ENCODE data around the gene LRRD1. TPM values are rescaled to one million over a fixed set of nuclear protein-coding genes. Genes with fewer than 3 reads are reported as not detected.

Gene LRRD1
- total and polyA plus RNA-seq, 10 of the 15 experiments (the other 5 are each of a cell fraction or from before 2014, with no cell fraction given): 0.04 to 0.06 TPM; not detected in 8

DNA sequence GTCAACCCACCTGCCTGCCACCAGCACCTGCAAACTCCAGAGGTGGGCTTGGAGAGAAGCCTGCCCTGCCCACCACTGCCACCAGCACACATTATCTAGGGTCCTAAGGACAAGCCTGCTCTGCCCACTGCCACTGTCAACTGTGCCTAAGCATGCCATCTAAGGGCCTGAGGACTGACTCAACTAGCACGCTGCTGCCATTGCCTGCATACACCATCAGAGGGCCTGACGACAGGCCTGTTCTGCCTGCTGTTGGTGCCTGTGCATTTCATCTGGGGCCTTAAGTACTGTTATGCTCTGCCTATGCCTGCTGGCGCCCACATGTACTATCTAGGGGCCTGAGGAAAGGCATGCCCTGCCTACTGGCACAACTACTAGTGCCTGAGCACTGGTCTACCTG is 27.0 kb upstream of the LRRD1 start (continued):
- TF ChIP-seq, protein P1, sequence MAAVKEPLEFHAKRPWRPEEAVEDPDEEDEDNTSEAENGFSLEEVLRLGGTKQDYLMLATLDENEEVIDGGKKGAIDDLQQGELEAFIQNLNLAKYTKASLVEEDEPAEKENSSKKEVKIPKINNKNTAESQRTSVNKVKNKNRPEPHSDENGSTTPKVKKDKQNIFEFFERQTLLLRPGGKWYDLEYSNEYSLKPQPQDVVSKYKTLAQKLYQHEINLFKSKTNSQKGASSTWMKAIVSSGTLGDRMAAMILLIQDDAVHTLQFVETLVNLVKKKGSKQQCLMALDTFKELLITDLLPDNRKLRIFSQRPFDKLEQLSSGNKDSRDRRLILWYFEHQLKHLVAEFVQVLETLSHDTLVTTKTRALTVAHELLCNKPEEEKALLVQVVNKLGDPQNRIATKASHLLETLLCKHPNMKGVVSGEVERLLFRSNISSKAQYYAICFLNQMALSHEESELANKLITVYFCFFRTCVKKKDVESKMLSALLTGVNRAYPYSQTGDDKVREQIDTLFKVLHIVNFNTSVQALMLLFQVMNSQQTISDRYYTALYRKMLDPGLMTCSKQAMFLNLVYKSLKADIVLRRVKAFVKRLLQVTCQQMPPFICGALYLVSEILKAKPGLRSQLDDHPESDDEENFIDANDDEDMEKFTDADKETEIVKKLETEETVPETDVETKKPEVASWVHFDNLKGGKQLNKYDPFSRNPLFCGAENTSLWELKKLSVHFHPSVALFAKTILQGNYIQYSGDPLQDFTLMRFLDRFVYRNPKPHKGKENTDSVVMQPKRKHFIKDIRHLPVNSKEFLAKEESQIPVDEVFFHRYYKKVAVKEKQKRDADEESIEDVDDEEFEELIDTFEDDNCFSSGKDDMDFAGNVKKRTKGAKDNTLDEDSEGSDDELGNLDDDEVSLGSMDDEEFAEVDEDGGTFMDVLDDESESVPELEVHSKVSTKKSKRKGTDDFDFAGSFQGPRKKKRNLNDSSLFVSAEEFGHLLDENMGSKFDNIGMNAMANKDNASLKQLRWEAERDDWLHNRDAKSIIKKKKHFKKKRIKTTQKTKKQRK (IDR thresholded peaks at IDR 0.05; ENCODE audit: low read depth, low read length): no peak
- TF ChIP-seq, protein P2, sequence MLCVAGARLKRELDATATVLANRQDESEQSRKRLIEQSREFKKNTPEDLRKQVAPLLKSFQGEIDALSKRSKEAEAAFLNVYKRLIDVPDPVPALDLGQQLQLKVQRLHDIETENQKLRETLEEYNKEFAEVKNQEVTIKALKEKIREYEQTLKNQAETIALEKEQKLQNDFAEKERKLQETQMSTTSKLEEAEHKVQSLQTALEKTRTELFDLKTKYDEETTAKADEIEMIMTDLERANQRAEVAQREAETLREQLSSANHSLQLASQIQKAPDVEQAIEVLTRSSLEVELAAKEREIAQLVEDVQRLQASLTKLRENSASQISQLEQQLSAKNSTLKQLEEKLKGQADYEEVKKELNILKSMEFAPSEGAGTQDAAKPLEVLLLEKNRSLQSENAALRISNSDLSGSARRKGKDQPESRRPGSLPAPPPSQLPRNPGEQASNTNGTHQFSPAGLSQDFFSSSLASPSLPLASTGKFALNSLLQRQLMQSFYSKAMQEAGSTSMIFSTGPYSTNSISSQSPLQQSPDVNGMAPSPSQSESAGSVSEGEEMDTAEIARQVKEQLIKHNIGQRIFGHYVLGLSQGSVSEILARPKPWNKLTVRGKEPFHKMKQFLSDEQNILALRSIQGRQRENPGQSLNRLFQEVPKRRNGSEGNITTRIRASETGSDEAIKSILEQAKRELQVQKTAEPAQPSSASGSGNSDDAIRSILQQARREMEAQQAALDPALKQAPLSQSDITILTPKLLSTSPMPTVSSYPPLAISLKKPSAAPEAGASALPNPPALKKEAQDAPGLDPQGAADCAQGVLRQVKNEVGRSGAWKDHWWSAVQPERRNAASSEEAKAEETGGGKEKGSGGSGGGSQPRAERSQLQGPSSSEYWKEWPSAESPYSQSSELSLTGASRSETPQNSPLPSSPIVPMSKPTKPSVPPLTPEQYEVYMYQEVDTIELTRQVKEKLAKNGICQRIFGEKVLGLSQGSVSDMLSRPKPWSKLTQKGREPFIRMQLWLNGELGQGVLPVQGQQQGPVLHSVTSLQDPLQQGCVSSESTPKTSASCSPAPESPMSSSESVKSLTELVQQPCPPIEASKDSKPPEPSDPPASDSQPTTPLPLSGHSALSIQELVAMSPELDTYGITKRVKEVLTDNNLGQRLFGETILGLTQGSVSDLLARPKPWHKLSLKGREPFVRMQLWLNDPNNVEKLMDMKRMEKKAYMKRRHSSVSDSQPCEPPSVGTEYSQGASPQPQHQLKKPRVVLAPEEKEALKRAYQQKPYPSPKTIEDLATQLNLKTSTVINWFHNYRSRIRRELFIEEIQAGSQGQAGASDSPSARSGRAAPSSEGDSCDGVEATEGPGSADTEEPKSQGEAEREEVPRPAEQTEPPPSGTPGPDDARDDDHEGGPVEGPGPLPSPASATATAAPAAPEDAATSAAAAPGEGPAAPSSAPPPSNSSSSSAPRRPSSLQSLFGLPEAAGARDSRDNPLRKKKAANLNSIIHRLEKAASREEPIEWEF (IDR thresholded peaks at IDR 0.05; ENCODE audit: insufficient replicate concordance, low read depth, low read length): no peak

DNA sequence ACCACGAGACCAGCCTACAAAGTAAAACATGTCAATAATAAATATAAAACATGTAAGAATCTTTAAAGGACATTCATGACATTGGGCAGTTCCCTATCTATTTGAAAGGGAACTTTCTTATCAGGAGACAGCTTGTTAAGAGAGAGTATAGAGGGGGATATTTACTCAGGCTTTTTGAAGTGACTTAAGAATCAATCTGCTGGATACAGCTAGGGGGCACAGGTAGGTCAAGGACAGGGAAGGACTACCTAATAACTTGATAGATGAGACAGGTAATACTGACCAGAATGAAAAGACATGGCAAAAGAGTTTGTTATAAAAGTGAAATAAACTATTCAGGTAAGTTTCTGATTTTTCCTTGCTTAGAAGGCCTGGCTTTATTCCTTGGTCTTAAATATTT is 21.8 kb upstream of the LRRD1 start:
- Histone ChIP-seq H3K4me1 (ENCODE audit: control insufficient read depth, insufficient read depth, low read length) (no peaks in the 10 kb centered on the region), H4K20me1 (ENCODE audit: control insufficient read depth, insufficient read depth) (no peaks in the 10 kb centered on the region), H3K4me3 (no peak overlapping the region), H3K36me3 (ENCODE audit: control insufficient read depth in 2 of 2, insufficient read depth in 2 of 2, low read length in 1 of 2) (peaks cover 2 to 3% of the 10 kb centered on the region in 2 experiments), H3K27me3 (replicated peaks in 1 of 2; ENCODE audit: control insufficient read depth in 2 of 2, insufficient read depth in 2 of 2, low read length in 1 of 2) (no peaks in the 10 kb centered on the region), H3K4me2 (ENCODE audit: control insufficient read depth, insufficient read depth) (no peak overlapping the region), H3K27ac (ENCODE audit: control insufficient read depth, insufficient read depth) (no peak overlapping the region), H3K9me3 (replicated peaks; ENCODE audit: control insufficient read depth, insufficient read depth, low read length) (no peaks in the 10 kb centered on the region; the same call in 2 of the 3 replicates), H2AFZ (ENCODE audit: control insufficient read depth, low read depth, low read length) (no peak overlapping the region), H3K9ac (ENCODE audit: control insufficient read depth, insufficient read depth, low read length) (no peak overlapping the region), H3K79me2 (ENCODE audit: control insufficient read depth, insufficient read depth, low read length) (no peaks in the 10 kb centered on the region)
- RAD21 ChIA-PET (ENCODE audit: unreplicated experiment): no interaction called here
- peak; percentile 57 for FAIRE-seq
- in situ Hi-C loops (cut with MboI) (no loop called here), intact Hi-C loops (cut with micrococcal nuclease; ENCODE audit: unreplicated experiment) (no loop called here)
- CTCF ChIA-PET: interaction anchor here (1.3 to 1.8 kb wide), 2 partner anchors 224 to 247 kb away, joined by 3 to 8 read pairs; partner anchors contain the start of gene GATAD1
- ATAC-seq: no peak
- no TSS peak for BruUV-seq (replicated peaks)
- TF ChIP-seq HDGF (IDR thresholded peaks at IDR 0.05) (no peak), TCF12 (IDR thresholded peaks at IDR 0.05; ENCODE audit: low read depth, low read length) (no peak), SIN3A (IDR thresholded peaks at IDR 0.05; ENCODE audit: low read depth, low read length) (no peak), RELA (IDR thresholded peaks at IDR 0.05; ENCODE audit: borderline replicate concordance, partially characterized antibody) (no peak)
- TF ChIP-seq, protein P3, sequence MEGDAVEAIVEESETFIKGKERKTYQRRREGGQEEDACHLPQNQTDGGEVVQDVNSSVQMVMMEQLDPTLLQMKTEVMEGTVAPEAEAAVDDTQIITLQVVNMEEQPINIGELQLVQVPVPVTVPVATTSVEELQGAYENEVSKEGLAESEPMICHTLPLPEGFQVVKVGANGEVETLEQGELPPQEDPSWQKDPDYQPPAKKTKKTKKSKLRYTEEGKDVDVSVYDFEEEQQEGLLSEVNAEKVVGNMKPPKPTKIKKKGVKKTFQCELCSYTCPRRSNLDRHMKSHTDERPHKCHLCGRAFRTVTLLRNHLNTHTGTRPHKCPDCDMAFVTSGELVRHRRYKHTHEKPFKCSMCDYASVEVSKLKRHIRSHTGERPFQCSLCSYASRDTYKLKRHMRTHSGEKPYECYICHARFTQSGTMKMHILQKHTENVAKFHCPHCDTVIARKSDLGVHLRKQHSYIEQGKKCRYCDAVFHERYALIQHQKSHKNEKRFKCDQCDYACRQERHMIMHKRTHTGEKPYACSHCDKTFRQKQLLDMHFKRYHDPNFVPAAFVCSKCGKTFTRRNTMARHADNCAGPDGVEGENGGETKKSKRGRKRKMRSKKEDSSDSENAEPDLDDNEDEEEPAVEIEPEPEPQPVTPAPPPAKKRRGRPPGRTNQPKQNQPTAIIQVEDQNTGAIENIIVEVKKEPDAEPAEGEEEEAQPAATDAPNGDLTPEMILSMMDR (IDR thresholded peaks at IDR 0.05 in 2 of 3, conservative IDR thresholded peaks at IDR 0.05 in 1 of 3; ENCODE audit: control insufficient read depth in 2 of 3, extremely low read depth in 1 of 3, insufficient read depth in 1 of 3, low read depth in 3 of 3, low read length in 3 of 3): peak in 1 of 3 experiments; percentile 21; a peak in 1 of 6 replicates
- POLR2A ChIA-PET: no interaction called here
- 100% methylated on average over 1 of the region's 1 CpG for WGBS (ENCODE audit: insufficient coverage, insufficient replicate concordance, low lambda C conversion rate, missing lambda C conversion rate)
- DNase-seq (ENCODE audit: low read depth, low spot score): no peak
- SMC1A ChIA-PET (ENCODE audit: uncharacterized antibody, unreplicated experiment): interaction anchor here (1.0 to 1.1 kb wide), 2 partner anchors 24 to 216 kb away, joined by 3 read pairs; no protein-coding TSS in a partner anchor

All from GM12878 (cell line).